ENCODE measurements around the gene PXYLP1.

The PXYLP1 gene

GRCh38 chr3:141280690-141281089 is 49.1 kb downstream of the PXYLP1 start:
- TF ChIP-seq SPI1 (IDR thresholded peaks at IDR 0.05; ENCODE audit: borderline replicate concordance, low read depth) (no peak), GABPA (IDR thresholded peaks at IDR 0.05; ENCODE audit: low read depth) (no peak), POLR2AphosphoS5 (IDR thresholded peaks at IDR 0.05; ENCODE audit: low read depth) (no peak)
- TF ChIP-seq, protein P1, sequence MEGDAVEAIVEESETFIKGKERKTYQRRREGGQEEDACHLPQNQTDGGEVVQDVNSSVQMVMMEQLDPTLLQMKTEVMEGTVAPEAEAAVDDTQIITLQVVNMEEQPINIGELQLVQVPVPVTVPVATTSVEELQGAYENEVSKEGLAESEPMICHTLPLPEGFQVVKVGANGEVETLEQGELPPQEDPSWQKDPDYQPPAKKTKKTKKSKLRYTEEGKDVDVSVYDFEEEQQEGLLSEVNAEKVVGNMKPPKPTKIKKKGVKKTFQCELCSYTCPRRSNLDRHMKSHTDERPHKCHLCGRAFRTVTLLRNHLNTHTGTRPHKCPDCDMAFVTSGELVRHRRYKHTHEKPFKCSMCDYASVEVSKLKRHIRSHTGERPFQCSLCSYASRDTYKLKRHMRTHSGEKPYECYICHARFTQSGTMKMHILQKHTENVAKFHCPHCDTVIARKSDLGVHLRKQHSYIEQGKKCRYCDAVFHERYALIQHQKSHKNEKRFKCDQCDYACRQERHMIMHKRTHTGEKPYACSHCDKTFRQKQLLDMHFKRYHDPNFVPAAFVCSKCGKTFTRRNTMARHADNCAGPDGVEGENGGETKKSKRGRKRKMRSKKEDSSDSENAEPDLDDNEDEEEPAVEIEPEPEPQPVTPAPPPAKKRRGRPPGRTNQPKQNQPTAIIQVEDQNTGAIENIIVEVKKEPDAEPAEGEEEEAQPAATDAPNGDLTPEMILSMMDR (IDR thresholded peaks at IDR 0.05; ENCODE audit: insufficient read depth, low read length): no peak
- TF ChIP-seq, protein P2, sequence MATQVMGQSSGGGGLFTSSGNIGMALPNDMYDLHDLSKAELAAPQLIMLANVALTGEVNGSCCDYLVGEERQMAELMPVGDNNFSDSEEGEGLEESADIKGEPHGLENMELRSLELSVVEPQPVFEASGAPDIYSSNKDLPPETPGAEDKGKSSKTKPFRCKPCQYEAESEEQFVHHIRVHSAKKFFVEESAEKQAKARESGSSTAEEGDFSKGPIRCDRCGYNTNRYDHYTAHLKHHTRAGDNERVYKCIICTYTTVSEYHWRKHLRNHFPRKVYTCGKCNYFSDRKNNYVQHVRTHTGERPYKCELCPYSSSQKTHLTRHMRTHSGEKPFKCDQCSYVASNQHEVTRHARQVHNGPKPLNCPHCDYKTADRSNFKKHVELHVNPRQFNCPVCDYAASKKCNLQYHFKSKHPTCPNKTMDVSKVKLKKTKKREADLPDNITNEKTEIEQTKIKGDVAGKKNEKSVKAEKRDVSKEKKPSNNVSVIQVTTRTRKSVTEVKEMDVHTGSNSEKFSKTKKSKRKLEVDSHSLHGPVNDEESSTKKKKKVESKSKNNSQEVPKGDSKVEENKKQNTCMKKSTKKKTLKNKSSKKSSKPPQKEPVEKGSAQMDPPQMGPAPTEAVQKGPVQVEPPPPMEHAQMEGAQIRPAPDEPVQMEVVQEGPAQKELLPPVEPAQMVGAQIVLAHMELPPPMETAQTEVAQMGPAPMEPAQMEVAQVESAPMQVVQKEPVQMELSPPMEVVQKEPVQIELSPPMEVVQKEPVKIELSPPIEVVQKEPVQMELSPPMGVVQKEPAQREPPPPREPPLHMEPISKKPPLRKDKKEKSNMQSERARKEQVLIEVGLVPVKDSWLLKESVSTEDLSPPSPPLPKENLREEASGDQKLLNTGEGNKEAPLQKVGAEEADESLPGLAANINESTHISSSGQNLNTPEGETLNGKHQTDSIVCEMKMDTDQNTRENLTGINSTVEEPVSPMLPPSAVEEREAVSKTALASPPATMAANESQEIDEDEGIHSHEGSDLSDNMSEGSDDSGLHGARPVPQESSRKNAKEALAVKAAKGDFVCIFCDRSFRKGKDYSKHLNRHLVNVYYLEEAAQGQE (IDR thresholded peaks at IDR 0.05; ENCODE audit: insufficient replicate concordance, low read depth): no peak
- no peak for DNase-seq (ENCODE audit: low read depth in 1 of 2, low spot score in 1 of 2)
- Histone ChIP-seq H3K27ac (replicated peaks) (no peak overlapping the region), H3K27me3 (ENCODE audit: insufficient read depth, poor library complexity, severe bottlenecking) (no peaks in the 10 kb centered on the region), H3K4me3 (replicated peaks; ENCODE audit: insufficient read depth, low read length) (no peak overlapping the region)

DNA sequence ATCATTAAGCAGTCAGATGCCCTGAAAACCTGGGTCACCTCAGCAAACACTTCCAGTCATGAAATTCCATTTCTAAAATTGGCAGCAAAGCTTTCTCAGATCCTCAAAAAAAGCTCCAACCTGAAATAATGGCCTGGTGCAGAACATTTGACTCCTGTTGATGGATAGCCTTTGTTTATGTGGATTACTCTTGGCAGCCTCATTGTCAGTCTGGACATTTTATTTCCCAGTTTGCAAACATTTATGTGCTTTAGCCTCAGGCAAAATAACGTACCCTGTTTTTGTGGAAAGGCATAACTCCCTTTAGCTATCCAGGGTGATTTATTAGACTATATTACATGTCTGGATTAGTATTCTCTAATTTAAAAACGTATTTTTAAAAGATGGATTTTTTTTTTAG is 53.9 kb downstream of the PXYLP1 start:
- no peak overlapping the region for H3K4me3 ChIP-seq (replicated peaks; ENCODE audit: insufficient read depth, low read length)
- no peak for DNase-seq (ENCODE audit: low read depth in 1 of 2, low spot score in 1 of 2)
- TF ChIP-seq, protein P2 (IDR thresholded peaks at IDR 0.05; ENCODE audit: insufficient replicate concordance, low read depth): no peak
- TF ChIP-seq POLR2AphosphoS5 (IDR thresholded peaks at IDR 0.05; ENCODE audit: low read depth) (no peak), SPI1 (IDR thresholded peaks at IDR 0.05; ENCODE audit: borderline replicate concordance, low read depth) (no peak), GABPA (IDR thresholded peaks at IDR 0.05; ENCODE audit: low read depth) (no peak)
- TF ChIP-seq, protein P1 (IDR thresholded peaks at IDR 0.05; ENCODE audit: insufficient read depth, low read length): no peak

GRCh38 chr3:141286856-141287255 is 55.2 kb downstream of the PXYLP1 start:
- Histone ChIP-seq H3K27ac (replicated peaks) (no peak overlapping the region), H3K27me3 (ENCODE audit: insufficient read depth, poor library complexity, severe bottlenecking) (no peaks in the 10 kb centered on the region), H3K4me3 (replicated peaks; ENCODE audit: insufficient read depth, low read length) (no peak overlapping the region)
- no peak for DNase-seq (ENCODE audit: low read depth in 1 of 2, low spot score in 1 of 2)
- TF ChIP-seq GABPA (IDR thresholded peaks at IDR 0.05; ENCODE audit: low read depth) (no peak), POLR2AphosphoS5 (IDR thresholded peaks at IDR 0.05; ENCODE audit: low read depth) (no peak), SPI1 (IDR thresholded peaks at IDR 0.05; ENCODE audit: borderline replicate concordance, low read depth) (no peak)
- TF ChIP-seq, protein P1 (IDR thresholded peaks at IDR 0.05; ENCODE audit: insufficient read depth, low read length): no peak
- TF ChIP-seq, protein P2 (IDR thresholded peaks at IDR 0.05; ENCODE audit: insufficient replicate concordance, low read depth): no peak

More for the DNA sequence above, 53.9 kb downstream of the PXYLP1 start:
- Histone ChIP-seq H3K27ac (replicated peaks) (no peak overlapping the region), H3K27me3 (ENCODE audit: insufficient read depth, poor library complexity, severe bottlenecking) (no peaks in the 10 kb centered on the region)
